ENCODE measurements around the gene SYTL1.

DNA sequence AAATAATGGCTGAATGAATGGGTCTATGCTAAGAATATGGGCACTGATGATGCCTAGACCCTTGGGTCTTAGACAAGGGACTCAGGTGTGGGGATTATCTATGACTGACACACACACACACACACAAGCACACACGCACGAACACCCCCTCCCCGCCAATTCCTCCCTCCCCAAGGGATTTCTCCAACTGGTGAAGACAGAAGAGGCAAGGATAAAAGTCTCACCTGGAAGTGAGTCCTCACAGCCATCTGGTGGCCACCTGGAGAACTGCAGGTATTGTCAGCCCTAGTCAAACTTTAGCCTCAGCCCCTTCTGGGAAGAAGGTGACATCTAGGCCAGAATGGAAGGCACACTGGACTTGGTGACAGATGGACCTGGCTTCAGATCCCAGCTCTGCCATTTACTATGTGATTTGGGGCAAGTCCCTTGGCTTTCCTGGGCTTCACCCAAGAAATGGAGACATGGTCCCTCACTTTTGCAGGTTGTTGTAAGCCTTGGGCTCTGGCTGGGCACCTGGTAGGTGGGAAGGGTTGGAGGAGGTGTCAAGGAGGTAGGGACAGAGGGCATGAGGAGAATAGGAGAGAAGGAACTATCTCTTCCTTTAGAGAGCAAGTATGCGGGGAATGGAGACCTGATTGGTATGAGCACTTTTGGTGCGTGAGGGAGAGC, 46.6 kb downstream of the SYTL1 start:
- TF ChIP-seq CTCF (IDR thresholded peaks at IDR 0.05), result peak; percentile 77 to 95 (median 88)
- no peak for TF ChIP-seq POLR2A (IDR thresholded peaks at IDR 0.05)

Data from thyroid gland (tissue), 4 donors.